SK-N-SH treated with all-trans-retinoic acid at 6 μM for 48 hours (cell line): ENCODE results near the gene DCBLD1.

Experiments used
- ATAC-seq: fragments of 200-7000 bp; cut with Tn5 transposase; 3 replicates; pipeline ENCODE4 v1.9.1; 2020; ENCODE audit warnings: mild to moderate bottlenecking, moderate library complexity
- ARNTL ChIP-seq: fragments of 450-650 bp; formaldehyde crosslinking; IDR thresholded peaks from 2 replicates; pipeline ENCODE4 v1.5.0; 2020; ENCODE audit warnings: low read depth, mild to moderate bottlenecking, moderate library complexity, borderline replicate concordance
- BACH2 ChIP-seq: fragments of 250-450 bp; sonication (Bioruptor Pico); IDR thresholded peaks from 2 replicates; pipeline ENCODE4 v1.9.0; 2021; ENCODE audit warnings: mild to moderate bottlenecking, borderline replicate concordance
- ESRRG ChIP-seq: fragments of 250-450 bp; sonication (Bioruptor Pico); IDR thresholded peaks from 2 replicates; pipeline ENCODE4 v1.6.1; 2021; ENCODE audit warnings: mild to moderate bottlenecking
- ISL1 ChIP-seq: fragments of 250-450 bp; sonication (Bioruptor Pico); IDR thresholded peaks from 2 replicates; pipeline ENCODE4 v2.1.2; 2022; ENCODE audit warnings: mild to moderate bottlenecking, moderate library complexity
- OSR1 ChIP-seq: fragments of 250-450 bp; sonication (Bioruptor Pico); IDR thresholded peaks from 2 replicates; pipeline ENCODE4 v1.8.0; 2022; ENCODE audit warnings: moderate library complexity, mild to moderate bottlenecking, inconsistent platforms
- PPARA ChIP-seq: fragments of 250-450 bp; sonication (Bioruptor Pico); IDR thresholded peaks from 2 replicates; pipeline ENCODE4 v1.5.0; 2020; ENCODE audit warnings: mild to moderate bottlenecking, borderline replicate concordance
- RARB ChIP-seq: fragments of 250-450 bp; sonication (Bioruptor Pico); IDR thresholded peaks from 2 replicates; pipeline ENCODE4 v1.8.0; 2021; ENCODE audit warnings: mild to moderate bottlenecking, moderate library complexity
- SNAI2 ChIP-seq: fragments of 250-450 bp; sonication (Bioruptor Pico); IDR thresholded peaks from 2 replicates; pipeline ENCODE4 v1.5.0; 2020; ENCODE audit warnings: mild to moderate bottlenecking, moderate library complexity
- TCF4 ChIP-seq: fragments of 250-450 bp; sonication (Bioruptor Pico); IDR thresholded peaks from 2 replicates; pipeline ENCODE4 v1.8.0; 2021; ENCODE audit warnings: mild to moderate bottlenecking, moderate library complexity, borderline replicate concordance
- TOX ChIP-seq: fragments of 250-450 bp; sonication (Bioruptor Pico); IDR thresholded peaks from 2 replicates; pipeline ENCODE4 v1.8.0; 2021; ENCODE audit warnings: mild to moderate bottlenecking, moderate library complexity, borderline replicate concordance
- ZFP3 ChIP-seq: fragments of 250-450 bp; sonication (Bioruptor Pico); IDR thresholded peaks from 2 replicates; pipeline ENCODE4 v1.5.0; 2020; ENCODE audit warnings: mild to moderate bottlenecking, moderate library complexity
- ZFP30 ChIP-seq: fragments of 450-650 bp; formaldehyde crosslinking; IDR thresholded peaks from 2 replicates; pipeline ENCODE4 v1.5.0; 2022; ENCODE audit warnings: mild to moderate bottlenecking, moderate library complexity
- ZNF70 ChIP-seq: fragments of 450-650 bp; formaldehyde crosslinking; IDR thresholded peaks from 2 replicates; pipeline ENCODE4 v1.5.0; 2020; ENCODE audit warnings: mild to moderate bottlenecking, moderate library complexity
- ZNF8 ChIP-seq: fragments of 450-650 bp; formaldehyde crosslinking; IDR thresholded peaks from 2 replicates; pipeline ENCODE4 v1.5.0; 2020; ENCODE audit warnings: mild to moderate bottlenecking, moderate library complexity
- TF ChIP-seq, protein P1 (sequence below): fragments of 250-450 bp; sonication (Bioruptor Pico); IDR thresholded peaks from 2 replicates; pipeline ENCODE4 v1.5.1; 2021; ENCODE audit warnings: mild to moderate bottlenecking, moderate library complexity
- TF ChIP-seq, protein P2 (sequence below): fragments of 250-450 bp; sonication (Bioruptor Pico); IDR thresholded peaks from 2 replicates; pipeline ENCODE4 v1.8.0; 2020; ENCODE audit warnings: mild to moderate bottlenecking, moderate library complexity, borderline replicate concordance
- TF ChIP-seq, protein P3 (sequence below): fragments of 250-450 bp; sonication (Bioruptor Pico); IDR thresholded peaks from 2 replicates; pipeline ENCODE4 v1.8.0; 2021; ENCODE audit warnings: low read depth, mild to moderate bottlenecking, moderate library complexity, borderline replicate concordance
- TF ChIP-seq, protein P4 (sequence below): fragments of 250-450 bp; sonication (Bioruptor Pico); IDR thresholded peaks from 2 replicates; pipeline ENCODE4 v1.5.0; 2020; ENCODE audit warnings: mild to moderate bottlenecking, moderate library complexity
- TF ChIP-seq, protein P5 (sequence below): fragments of 250-450 bp; sonication (Bioruptor Pico); IDR thresholded peaks from 2 replicates; pipeline ENCODE4 v1.5.1; 2020; ENCODE audit warnings: low read depth, mild to moderate bottlenecking, moderate library complexity

The DCBLD1 gene

DNA sequence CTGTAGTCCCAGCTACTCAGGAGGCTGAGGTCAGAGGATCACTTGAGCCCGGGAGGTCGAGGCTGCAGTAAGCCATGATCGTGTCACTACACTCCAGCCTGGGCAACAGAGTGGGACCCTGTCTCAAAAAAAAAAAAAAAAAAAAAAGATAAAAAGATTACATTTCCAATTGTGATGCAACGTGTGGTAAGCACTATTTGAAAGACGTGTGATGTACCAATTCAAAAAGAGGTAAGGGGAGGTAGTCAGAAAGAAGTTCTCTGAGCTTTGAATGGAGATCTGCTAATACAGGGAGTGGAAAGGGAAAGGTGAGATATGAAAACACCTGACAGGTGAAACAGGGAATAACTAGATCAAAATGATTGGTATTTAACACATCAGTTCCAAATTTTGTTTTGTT, 108.0 kb downstream of the DCBLD1 start:
- no peak for ATAC-seq
- no peak for TF ChIP-seq ESRRG (CRISPR knock-in tag)
- TF ChIP-seq, protein P1, sequence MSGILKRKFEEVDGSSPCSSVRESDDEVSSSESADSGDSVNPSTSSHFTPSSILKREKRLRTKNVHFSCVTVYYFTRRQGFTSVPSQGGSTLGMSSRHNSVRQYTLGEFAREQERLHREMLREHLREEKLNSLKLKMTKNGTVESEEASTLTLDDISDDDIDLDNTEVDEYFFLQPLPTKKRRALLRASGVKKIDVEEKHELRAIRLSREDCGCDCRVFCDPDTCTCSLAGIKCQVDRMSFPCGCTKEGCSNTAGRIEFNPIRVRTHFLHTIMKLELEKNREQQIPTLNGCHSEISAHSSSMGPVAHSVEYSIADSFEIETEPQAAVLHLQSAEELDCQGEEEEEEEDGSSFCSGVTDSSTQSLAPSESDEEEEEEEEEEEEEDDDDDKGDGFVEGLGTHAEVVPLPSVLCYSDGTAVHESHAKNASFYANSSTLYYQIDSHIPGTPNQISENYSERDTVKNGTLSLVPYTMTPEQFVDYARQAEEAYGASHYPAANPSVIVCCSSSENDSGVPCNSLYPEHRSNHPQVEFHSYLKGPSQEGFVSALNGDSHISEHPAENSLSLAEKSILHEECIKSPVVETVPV (CRISPR knock-in tag) = no peak
- TF ChIP-seq TOX (CRISPR knock-in tag) = no peak
- no peak for TF ChIP-seq ARNTL (CRISPR knock-in tag)
- TF ChIP-seq OSR1 (CRISPR knock-in tag) = no peak
- TF ChIP-seq TCF4 (CRISPR knock-in tag) = no peak
- no peak for TF ChIP-seq ZNF8 (CRISPR knock-in tag)
- TF ChIP-seq, all 23 proteins: peak for 0

DNA sequence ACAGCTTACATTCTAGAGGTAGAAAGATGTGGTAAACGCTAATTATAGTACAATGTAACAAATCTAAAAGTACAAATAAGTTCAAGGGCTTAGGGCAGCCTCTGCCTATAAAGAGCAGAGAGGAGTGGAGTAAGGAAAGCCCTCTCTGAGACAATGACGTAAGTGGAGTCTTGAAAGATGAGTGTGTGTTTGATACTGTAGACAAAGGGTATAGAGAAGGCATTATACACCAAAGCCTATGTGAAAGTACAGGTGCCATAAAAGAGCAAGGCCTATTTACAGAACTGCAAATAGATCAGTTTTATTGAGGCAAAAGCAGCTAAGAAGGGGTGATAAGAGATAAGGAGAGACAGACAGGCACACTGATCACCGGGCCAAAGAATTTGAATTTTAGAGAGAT, 108.9 kb downstream of the DCBLD1 start:
- no peak for ATAC-seq
- TF ChIP-seq, protein P2, sequence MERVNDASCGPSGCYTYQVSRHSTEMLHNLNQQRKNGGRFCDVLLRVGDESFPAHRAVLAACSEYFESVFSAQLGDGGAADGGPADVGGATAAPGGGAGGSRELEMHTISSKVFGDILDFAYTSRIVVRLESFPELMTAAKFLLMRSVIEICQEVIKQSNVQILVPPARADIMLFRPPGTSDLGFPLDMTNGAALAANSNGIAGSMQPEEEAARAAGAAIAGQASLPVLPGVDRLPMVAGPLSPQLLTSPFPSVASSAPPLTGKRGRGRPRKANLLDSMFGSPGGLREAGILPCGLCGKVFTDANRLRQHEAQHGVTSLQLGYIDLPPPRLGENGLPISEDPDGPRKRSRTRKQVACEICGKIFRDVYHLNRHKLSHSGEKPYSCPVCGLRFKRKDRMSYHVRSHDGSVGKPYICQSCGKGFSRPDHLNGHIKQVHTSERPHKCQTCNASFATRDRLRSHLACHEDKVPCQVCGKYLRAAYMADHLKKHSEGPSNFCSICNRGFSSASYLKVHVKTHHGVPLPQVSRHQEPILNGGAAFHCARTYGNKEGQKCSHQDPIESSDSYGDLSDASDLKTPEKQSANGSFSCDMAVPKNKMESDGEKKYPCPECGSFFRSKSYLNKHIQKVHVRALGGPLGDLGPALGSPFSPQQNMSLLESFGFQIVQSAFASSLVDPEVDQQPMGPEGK (CRISPR knock-in tag) = no peak
- no peak for TF ChIP-seq ZFP3
- TF ChIP-seq ZFP30 = no peak
- TF ChIP-seq RARB (CRISPR knock-in tag) = no peak
- no peak for TF ChIP-seq SNAI2 (CRISPR knock-in tag)
- TF ChIP-seq, protein P3, sequence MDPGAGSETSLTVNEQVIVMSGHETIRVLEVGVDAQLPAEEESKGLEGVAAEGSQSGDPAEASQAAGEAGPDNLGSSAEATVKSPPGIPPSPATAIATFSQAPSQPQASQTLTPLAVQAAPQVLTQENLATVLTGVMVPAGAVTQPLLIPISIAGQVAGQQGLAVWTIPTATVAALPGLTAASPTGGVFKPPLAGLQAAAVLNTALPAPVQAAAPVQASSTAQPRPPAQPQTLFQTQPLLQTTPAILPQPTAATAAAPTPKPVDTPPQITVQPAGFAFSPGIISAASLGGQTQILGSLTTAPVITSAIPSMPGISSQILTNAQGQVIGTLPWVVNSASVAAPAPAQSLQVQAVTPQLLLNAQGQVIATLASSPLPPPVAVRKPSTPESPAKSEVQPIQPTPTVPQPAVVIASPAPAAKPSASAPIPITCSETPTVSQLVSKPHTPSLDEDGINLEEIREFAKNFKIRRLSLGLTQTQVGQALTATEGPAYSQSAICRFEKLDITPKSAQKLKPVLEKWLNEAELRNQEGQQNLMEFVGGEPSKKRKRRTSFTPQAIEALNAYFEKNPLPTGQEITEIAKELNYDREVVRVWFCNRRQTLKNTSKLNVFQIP (CRISPR knock-in tag) = no peak
- no peak for TF ChIP-seq BACH2
- no peak for TF ChIP-seq ZNF70 (CRISPR knock-in tag)
- TF ChIP-seq, protein P4, sequence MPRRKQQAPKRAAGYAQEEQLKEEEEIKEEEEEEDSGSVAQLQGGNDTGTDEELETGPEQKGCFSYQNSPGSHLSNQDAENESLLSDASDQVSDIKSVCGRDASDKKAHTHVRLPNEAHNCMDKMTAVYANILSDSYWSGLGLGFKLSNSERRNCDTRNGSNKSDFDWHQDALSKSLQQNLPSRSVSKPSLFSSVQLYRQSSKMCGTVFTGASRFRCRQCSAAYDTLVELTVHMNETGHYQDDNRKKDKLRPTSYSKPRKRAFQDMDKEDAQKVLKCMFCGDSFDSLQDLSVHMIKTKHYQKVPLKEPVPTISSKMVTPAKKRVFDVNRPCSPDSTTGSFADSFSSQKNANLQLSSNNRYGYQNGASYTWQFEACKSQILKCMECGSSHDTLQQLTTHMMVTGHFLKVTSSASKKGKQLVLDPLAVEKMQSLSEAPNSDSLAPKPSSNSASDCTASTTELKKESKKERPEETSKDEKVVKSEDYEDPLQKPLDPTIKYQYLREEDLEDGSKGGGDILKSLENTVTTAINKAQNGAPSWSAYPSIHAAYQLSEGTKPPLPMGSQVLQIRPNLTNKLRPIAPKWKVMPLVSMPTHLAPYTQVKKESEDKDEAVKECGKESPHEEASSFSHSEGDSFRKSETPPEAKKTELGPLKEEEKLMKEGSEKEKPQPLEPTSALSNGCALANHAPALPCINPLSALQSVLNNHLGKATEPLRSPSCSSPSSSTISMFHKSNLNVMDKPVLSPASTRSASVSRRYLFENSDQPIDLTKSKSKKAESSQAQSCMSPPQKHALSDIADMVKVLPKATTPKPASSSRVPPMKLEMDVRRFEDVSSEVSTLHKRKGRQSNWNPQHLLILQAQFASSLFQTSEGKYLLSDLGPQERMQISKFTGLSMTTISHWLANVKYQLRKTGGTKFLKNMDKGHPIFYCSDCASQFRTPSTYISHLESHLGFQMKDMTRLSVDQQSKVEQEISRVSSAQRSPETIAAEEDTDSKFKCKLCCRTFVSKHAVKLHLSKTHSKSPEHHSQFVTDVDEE (CRISPR knock-in tag) = no peak
- TF ChIP-seq ISL1 (CRISPR knock-in tag) = no peak
- no peak for TF ChIP-seq ZNF8 (CRISPR knock-in tag)
- no peak for TF ChIP-seq PPARA (CRISPR knock-in tag)
- TF ChIP-seq, protein P5, sequence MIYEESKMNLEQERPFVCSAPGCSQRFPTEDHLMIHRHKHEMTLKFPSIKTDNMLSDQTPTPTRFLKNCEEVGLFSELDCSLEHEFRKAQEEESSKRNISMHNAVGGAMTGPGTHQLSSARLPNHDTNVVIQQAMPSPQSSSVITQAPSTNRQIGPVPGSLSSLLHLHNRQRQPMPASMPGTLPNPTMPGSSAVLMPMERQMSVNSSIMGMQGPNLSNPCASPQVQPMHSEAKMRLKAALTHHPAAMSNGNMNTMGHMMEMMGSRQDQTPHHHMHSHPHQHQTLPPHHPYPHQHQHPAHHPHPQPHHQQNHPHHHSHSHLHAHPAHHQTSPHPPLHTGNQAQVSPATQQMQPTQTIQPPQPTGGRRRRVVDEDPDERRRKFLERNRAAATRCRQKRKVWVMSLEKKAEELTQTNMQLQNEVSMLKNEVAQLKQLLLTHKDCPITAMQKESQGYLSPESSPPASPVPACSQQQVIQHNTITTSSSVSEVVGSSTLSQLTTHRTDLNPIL (CRISPR knock-in tag) = no peak
- TF ChIP-seq, protein P1 (CRISPR knock-in tag) = no peak
- no peak for TF ChIP-seq ESRRG (CRISPR knock-in tag)
- TF ChIP-seq, all 23 proteins: peak for 0
